OCI-LY7 (cell line): ENCODE measurements around the gene DHX34. TPM values are rescaled to one million over a fixed set of nuclear protein-coding genes. Genes with fewer than 3 reads are reported as not detected.

Experiments used
- BruUV-seq: library from RNA; stranded (reverse); fragments of 400-500 nt; replicated peaks from 2 replicates; lab custom pipeline; 2021; lab: Mats Ljungman, UMichigan
- CTCF ChIA-PET: fragments of 300-600 bp; sonication (Branson Sonifier 250); formaldehyde crosslinking; loops from one replicate; lab custom pipeline; 2022; ENCODE audit warnings: antibody characterized with exemption; ENCODE audit not compliant: unreplicated experiment; lab: Charles Lee
- POLR2A ChIA-PET: fragments of 300-600 bp; sonication (Branson Sonifier 250); formaldehyde crosslinking; loops from one replicate; lab custom pipeline; 2022; ENCODE audit warnings: antibody characterized with exemption; lab: Charles Lee
- DNase-seq: peaks from one replicate; pipeline ENCODE4 v3.0.0-alpha.2; 2015; ENCODE audit warnings: low spot score
- H2AFZ ChIP-seq: fragments of 200-600 bp; sonication (generic), shearing (Covaris generic); 2 replicates; pipeline ENCODE4 v1.6.1; 2014; ENCODE audit warnings: mild to moderate bottlenecking, antibody characterized with exemption, low read length, moderate library complexity
- H3K27ac ChIP-seq: fragments of 200-600 bp; sonication (generic); 2 replicates; pipeline ENCODE4 v1.5.1; 2014; ENCODE audit warnings: mixed run types, low read depth, mild to moderate bottlenecking, moderate library complexity, low read length, inconsistent platforms; ENCODE audit not compliant: poor library complexity, severe bottlenecking
- H3K36me3 ChIP-seq: fragments of 200-600 bp; sonication (generic); 2 replicates; pipeline ENCODE4 v1.6.1; 2014; ENCODE audit warnings: mild to moderate bottlenecking, antibody characterized with exemption, low read length, moderate library complexity, mixed read lengths; ENCODE audit not compliant: insufficient read depth
- H3K4me1 ChIP-seq: fragments of 200-600 bp; sonication (generic); 2 replicates; pipeline ENCODE4 v1.5.1; 2014; ENCODE audit warnings: mild to moderate bottlenecking, low read length; ENCODE audit not compliant: insufficient read depth, poor library complexity, severe bottlenecking
- H3K4me2 ChIP-seq: fragments of 200-600 bp; sonication (generic); 2 replicates; pipeline ENCODE4 v1.6.1; 2014; ENCODE audit warnings: mild to moderate bottlenecking, low read length
- H3K4me3 ChIP-seq: fragments of 200-600 bp; sonication (generic); 2 replicates; pipeline ENCODE4 v1.5.1; 2014; ENCODE audit warnings: mild to moderate bottlenecking, low read depth, low read length; ENCODE audit not compliant: poor library complexity, severe bottlenecking
- H3K79me2 ChIP-seq: fragments of 200-600 bp; sonication (generic); 2 replicates; pipeline ENCODE4 v1.6.1; 2016; ENCODE audit warnings: low read depth, mild to moderate bottlenecking, low read length, moderate library complexity, mixed read lengths; ENCODE audit not compliant: insufficient read depth
- H3K9me2 ChIP-seq: fragments of 200-600 bp; sonication (generic); 2 replicates; pipeline ENCODE4 v1.6.1; 2016; ENCODE audit warnings: mild to moderate bottlenecking, low read length, mixed read lengths; ENCODE audit not compliant: insufficient read depth
- H3K9me3 ChIP-seq: fragments of 200-600 bp; sonication (generic); 2 replicates; pipeline ENCODE4 v1.6.1; 2014; ENCODE audit warnings: mild to moderate bottlenecking, mixed run types, low read length, mixed read lengths
- H4K20me1 ChIP-seq: fragments of 200-600 bp; sonication (generic); 2 replicates; pipeline ENCODE4 v1.6.1; 2014; ENCODE audit warnings: mild to moderate bottlenecking, antibody characterized with exemption, low read length, moderate library complexity, mixed read lengths; ENCODE audit not compliant: insufficient read depth
- EZH2phosphoT487 ChIP-seq: fragments of 200-600 bp; sonication (generic); IDR thresholded peaks from 2 replicates; pipeline ENCODE4 v1.6.1; 2018; ENCODE audit warnings: low read depth, borderline replicate concordance, mild to moderate bottlenecking, mixed run types, antibody characterized with exemption, low read length, moderate library complexity, mixed read lengths
- intact Hi-C: fragments of 100-400 bp; cut with micrococcal nuclease; formaldehyde crosslinking; loops from one replicate; pipeline ENCODE4 v1.10.0; 2022; ENCODE audit not compliant: unreplicated experiment
- total RNA-seq, 2 experiments: library from RNA; depleted of rRNA in 1 of 2; stranded (reverse); fragments of >200 nt in 1 of 2; shearing (Covaris generic) in 1 of 2; gene quantifications; 2 replicates each; pipeline ENCODE4 v1.2.3, GENCODE V29; 2014 to 2022
- TF ChIP-seq, protein P1 (sequence below): fragments of 200-600 bp; sonication (generic); conservative IDR thresholded peaks from 2 replicates; pipeline ENCODE4 v1.5.1; 2014; ENCODE audit warnings: mild to moderate bottlenecking, antibody characterized with exemption, low read length, moderate library complexity, mixed read lengths

DHX34 gene
- total RNA-seq, 2 experiments from 2014 or later = 19.7 to 32.2 TPM

DNA sequence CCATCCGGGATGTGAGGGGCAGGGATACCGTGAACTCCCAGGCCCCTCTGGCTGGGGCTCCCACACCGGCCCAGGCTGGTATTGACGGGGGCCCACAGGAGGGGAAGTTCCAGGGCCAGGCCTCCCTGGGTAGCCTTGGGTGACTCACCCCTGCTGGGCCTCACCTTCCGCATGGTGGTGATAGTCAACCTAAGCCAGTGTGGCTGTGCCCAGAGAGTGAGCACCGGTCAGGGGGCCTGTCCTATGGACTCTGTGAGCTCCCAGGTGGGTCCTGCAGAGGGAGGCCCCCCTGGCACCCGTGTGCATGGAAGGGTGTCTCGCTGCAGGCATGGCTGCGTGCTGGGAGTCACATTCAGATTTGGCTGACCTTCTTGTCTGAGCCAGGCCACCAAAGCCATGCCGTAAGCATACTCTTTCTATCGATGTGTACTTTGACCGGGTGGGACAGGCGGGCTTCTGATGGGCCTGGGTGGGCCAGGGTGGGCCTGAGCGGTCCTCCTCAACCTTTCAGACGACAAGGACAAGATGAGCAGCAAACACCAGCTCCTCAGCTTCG lies 27.6 kb downstream of the DHX34 start:
- no peak overlapping the region for H3K4me2 ChIP-seq
- no TSS peak for BruUV-seq
- H2AFZ ChIP-seq = no peak overlapping the region
- no peak for TF ChIP-seq EZH2phosphoT487
- TF ChIP-seq, protein P1, sequence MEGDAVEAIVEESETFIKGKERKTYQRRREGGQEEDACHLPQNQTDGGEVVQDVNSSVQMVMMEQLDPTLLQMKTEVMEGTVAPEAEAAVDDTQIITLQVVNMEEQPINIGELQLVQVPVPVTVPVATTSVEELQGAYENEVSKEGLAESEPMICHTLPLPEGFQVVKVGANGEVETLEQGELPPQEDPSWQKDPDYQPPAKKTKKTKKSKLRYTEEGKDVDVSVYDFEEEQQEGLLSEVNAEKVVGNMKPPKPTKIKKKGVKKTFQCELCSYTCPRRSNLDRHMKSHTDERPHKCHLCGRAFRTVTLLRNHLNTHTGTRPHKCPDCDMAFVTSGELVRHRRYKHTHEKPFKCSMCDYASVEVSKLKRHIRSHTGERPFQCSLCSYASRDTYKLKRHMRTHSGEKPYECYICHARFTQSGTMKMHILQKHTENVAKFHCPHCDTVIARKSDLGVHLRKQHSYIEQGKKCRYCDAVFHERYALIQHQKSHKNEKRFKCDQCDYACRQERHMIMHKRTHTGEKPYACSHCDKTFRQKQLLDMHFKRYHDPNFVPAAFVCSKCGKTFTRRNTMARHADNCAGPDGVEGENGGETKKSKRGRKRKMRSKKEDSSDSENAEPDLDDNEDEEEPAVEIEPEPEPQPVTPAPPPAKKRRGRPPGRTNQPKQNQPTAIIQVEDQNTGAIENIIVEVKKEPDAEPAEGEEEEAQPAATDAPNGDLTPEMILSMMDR = no peak
- no peaks in the 10 kb centered on the region for H3K9me2 ChIP-seq
- no peaks in the 10 kb centered on the region for H4K20me1 ChIP-seq
- H3K36me3 ChIP-seq = peaks cover 84% of the 10 kb centered on the region
- no peaks in the 10 kb centered on the region for H3K79me2 ChIP-seq
- H3K9me3 ChIP-seq = no peaks in the 10 kb centered on the region
- DNase-seq = no peak
- ChIA-PET CTCF (no interaction called here), POLR2A (no interaction called here)
- no peak overlapping the region for H3K27ac ChIP-seq
- H3K4me1 ChIP-seq = peaks cover 8% of the 10 kb centered on the region
- no peak overlapping the region for H3K4me3 ChIP-seq
- intact Hi-C loops = no loop called here

DNA sequence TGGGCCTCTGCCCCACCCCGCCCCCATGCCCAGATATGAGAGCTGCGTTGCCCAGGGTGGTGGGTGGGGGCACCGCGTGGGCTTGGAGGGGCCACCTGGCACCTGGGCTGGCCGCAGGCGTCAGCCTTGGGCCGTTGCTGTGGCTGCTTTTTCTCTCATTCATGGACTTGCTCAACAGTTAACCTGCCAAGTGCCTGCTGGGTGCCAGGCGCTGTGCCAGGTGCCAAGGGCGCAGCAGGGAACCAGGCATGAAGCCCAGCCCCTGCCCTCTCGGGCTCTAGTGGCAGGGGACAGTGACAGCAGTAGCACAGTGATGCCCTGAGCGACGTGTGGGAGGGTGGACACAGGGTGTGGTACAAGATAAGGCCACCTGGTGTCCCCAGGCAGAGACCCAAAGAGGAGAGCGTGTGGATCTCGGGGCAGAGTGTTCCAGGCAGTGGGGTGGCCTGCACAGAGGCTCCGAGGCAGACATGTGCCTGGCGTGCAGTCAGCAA lies 28.1 kb downstream of the DHX34 start:
- H3K4me2 ChIP-seq = no peak overlapping the region

DNA sequence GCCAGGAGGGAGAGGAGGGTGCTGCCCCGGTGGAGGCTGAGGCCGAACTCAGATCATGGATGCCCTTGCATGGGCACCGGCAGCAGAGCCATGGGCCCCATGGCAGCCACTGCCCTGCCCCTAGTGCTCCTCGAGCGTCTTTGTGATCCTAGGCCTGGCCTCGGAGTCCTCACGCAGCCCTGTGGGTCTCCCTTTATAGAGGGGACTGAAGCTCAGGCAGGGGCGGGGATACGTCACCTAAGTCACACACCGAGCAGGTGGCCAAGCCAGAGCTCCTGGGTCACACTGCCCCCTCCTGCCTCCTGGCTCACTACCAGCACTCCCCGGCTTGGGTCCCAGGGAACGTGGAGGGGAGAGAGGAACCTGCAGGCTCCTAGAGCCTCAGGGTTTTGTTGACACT lies 28.7 kb downstream of the DHX34 start:
- H3K4me1 ChIP-seq = peaks cover 12% of the 10 kb centered on the region
- ChIA-PET POLR2A (no interaction called here), CTCF (no interaction called here)
- no peaks in the 10 kb centered on the region for H3K9me3 ChIP-seq
- intact Hi-C loops = no loop called here
- DNase-seq = no peak
- no peak overlapping the region for H3K4me2 ChIP-seq
- H3K36me3 ChIP-seq = peaks cover 80% of the 10 kb centered on the region
- no peak overlapping the region for H3K4me3 ChIP-seq
- no peaks in the 10 kb centered on the region for H3K9me2 ChIP-seq
- no peaks in the 10 kb centered on the region for H4K20me1 ChIP-seq
- TF ChIP-seq, protein P1 = no peak
- TF ChIP-seq EZH2phosphoT487 = no peak
- no peak overlapping the region for H2AFZ ChIP-seq
- H3K79me2 ChIP-seq = no peaks in the 10 kb centered on the region
- no peak overlapping the region for H3K27ac ChIP-seq
- no TSS peak for BruUV-seq

More for the DNA sequence above, 28.1 kb downstream of the DHX34 start:
- Histone ChIP-seq H3K4me3 (no peak overlapping the region), H3K4me1 (peaks cover 12% of the 10 kb centered on the region), H3K27ac (no peak overlapping the region), H3K9me3 (no peaks in the 10 kb centered on the region), H4K20me1 (no peaks in the 10 kb centered on the region), H3K36me3 (peaks cover 84% of the 10 kb centered on the region), H3K9me2 (no peaks in the 10 kb centered on the region), H3K79me2 (no peaks in the 10 kb centered on the region), H2AFZ (no peak overlapping the region)
- no peak for DNase-seq
- intact Hi-C loops = no loop called here
- ChIA-PET POLR2A (no interaction called here), CTCF (no interaction called here)
- TF ChIP-seq, protein P1 = no peak
- TF ChIP-seq EZH2phosphoT487 = no peak
- no TSS peak for BruUV-seq
